ENCODE measurements around the gene TMEM203.

DNA sequence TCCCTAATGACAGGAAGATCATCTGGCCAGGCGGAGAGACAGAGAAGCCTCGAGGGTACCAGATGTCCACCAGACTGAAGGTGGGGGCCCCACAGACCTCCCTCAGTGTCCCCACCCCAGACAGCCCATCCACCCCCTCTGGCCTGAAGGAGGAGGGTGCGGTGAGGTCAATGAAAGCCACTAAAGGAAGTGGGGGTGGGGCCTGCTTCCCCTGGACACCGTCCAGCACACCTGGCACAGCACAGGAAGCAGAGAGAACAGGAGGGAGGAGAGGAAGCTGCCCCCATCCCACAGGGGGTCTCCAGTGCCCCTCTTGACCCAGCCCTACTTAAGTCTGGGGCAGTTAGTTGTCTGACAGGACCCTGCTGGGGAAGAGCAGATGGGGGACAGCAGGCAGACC lies 46.8 kb downstream of the TMEM203 start:
- TF ChIP-seq CTCF (IDR thresholded peaks at IDR 0.05) (no peak), POLR2A (IDR thresholded peaks at IDR 0.05) (no peak)

All from ovary (tissue), 3 donors.